H1 (cell line): ENCODE results near the gene PLK5. TPM values are rescaled to one million over a fixed set of nuclear protein-coding genes. Genes with fewer than 3 reads are reported as not detected.

Source experiments
- E2F6 ChIP-seq: IDR thresholded peaks from 2 replicates; pipeline ENCODE4 v1.6.1; 2012; ENCODE audit warnings: inconsistent platforms
- polyA plus RNA-seq, 7 experiments: library from polyadenylated mRNA; depleted of rRNA in 3 of 7; stranded (reverse) in 5 of 7; unstranded in 2 of 7; fragments of >200 nt in 5 of 7; fragments of 200-250 nt in 2 of 7; gene quantifications; 1 replicate in 5 of 7; 2 replicates in 1 of 7; 4 replicates in 1 of 7; pipeline versions ENCODE4 v1.2.1 to v1.2.3, GENCODE V29; 2011 to 2013; ENCODE audit warnings: missing spikeins in 2 of 7, mixed read lengths in 2 of 7
- total RNA-seq: library from RNA; stranded (reverse); fragmentation: NEBNext Ultra II Directional; extraction: Animal tissue kit (Norgen Biotek cat#: 25700); gene quantifications from 2 replicates; pipeline ENCODE4 v1.2.1, GENCODE V29; 2021

PLK5 gene
- total and polyA plus RNA-seq, 2 of the 8 experiments (the other 6 are each of a cell fraction or from before 2014, with no cell fraction given), result 0.43 to 0.45 TPM

GRCh38 chr19:1512671-1513498 lies 11.0 kb upstream of the PLK5 start, which contains the start of gene ADAMTSL5 (continued):
- no peak for TF ChIP-seq E2F6
